HCT116 (cell line): ENCODE measurements around the gene CASZ1. TPM values are rescaled to one million over a fixed set of nuclear protein-coding genes. Genes with fewer than 3 reads are reported as not detected.

Experiments
- ATAC-seq: fragments of 200-7000 bp; cut with Tn5 transposase; 2 replicates; pipeline ENCODE4 v1.9.1; 2020; ENCODE audit warnings: mild to moderate bottlenecking, moderate library complexity
- BruUV-seq: library from RNA; stranded (reverse); fragments of 400-500 nt; replicated peaks from 2 replicates; lab custom pipeline; 2021; lab: Mats Ljungman, UMichigan
- CTCF ChIA-PET: fragments of 300-600 bp; sonication (Branson Sonifier 250); formaldehyde crosslinking; loops from one replicate; lab custom pipeline; 2021; ENCODE audit warnings: antibody characterized with exemption; lab: Charles Lee
- POLR2A ChIA-PET: fragments of 300-600, 350-600 bp; sonication (Branson Sonifier 250); formaldehyde crosslinking; loops from one replicate; lab custom pipeline; 2021; ENCODE audit warnings: antibody characterized with exemption; lab: Charles Lee
- RAD21 ChIA-PET, 2 experiments: fragments of 300-600 bp; sonication (Branson Sonifier 250); formaldehyde crosslinking; loops; one replicate each; lab custom pipeline; 2023; ENCODE audit warnings: low total read pairs in 2 of 2; ENCODE audit not compliant: uncharacterized antibody in 2 of 2, unreplicated experiment in 2 of 2, low non-redundant PET in 1 of 2; lab: Charles Lee
- DNase-seq: peaks from one replicate; pipeline ENCODE4 v3.0.0-alpha.2; 2010; ENCODE audit warnings: low read depth, low spot score
- H2AFZ ChIP-seq: fragments of 200-600 bp; shearing (Covaris generic), sonication (generic); 2 replicates; pipeline ENCODE4 v1.6.1; 2017; ENCODE audit warnings: low read depth, mixed run types, mixed read lengths, antibody characterized with exemption, low read length; ENCODE audit not compliant: poor library complexity, severe bottlenecking
- H3K27ac ChIP-seq: 2 replicates; pipeline ENCODE4 v1.5.1; 2012; ENCODE audit warnings: low read depth, low read length
- H3K27me3 ChIP-seq: fragments of 200-600 bp; sonication (generic); 2 replicates; pipeline ENCODE4 v1.6.1; 2016; ENCODE audit warnings: mixed run types, low read length, mixed read lengths; ENCODE audit not compliant: insufficient read depth
- H3K36me3 ChIP-seq, 2 experiments: fragments of 200-500 bp in 1 of 2; fragments of 200-600 bp in 1 of 2; sonication (Bioruptor generic) in 1 of 2; sonication (generic) in 1 of 2; 2 replicates each; pipeline versions ENCODE4 v1.5.1 to v1.6.1; 2014 to 2016; ENCODE audit warnings: low read length in 2 of 2, inconsistent platforms in 1 of 2, mixed read lengths in 1 of 2, mixed run types in 1 of 2; ENCODE audit not compliant: insufficient read depth in 2 of 2, control insufficient read depth in 1 of 2
- H3K4me1 ChIP-seq, 2 experiments: fragments of 200-600 bp in 1 of 2; sonication (generic) in 1 of 2; 2 replicates each; pipeline versions ENCODE4 v1.5.1 to v1.6.1; 2012 to 2017; ENCODE audit warnings: low read length in 2 of 2, inconsistent platforms in 1 of 2, mild to moderate bottlenecking in 1 of 2, mixed read lengths in 1 of 2, mixed run types in 1 of 2, moderate library complexity in 1 of 2; ENCODE audit not compliant: insufficient read depth in 2 of 2, control insufficient read depth in 1 of 2
- H3K4me2 ChIP-seq: fragments of 200-600 bp; sonication (generic); 2 replicates; pipeline ENCODE4 v1.6.1; 2017; ENCODE audit warnings: mixed run types, low read length, mixed read lengths
- H3K4me3 ChIP-seq, 2 experiments: fragments of 200-600 bp in 1 of 2; sonication (generic) in 1 of 2; replicated peaks in 1 of 2; 2 replicates each; pipeline ENCODE4 v1.5.1; 2011 to 2016; ENCODE audit warnings: low read length in 2 of 2, control low read depth in 1 of 2, low read depth in 1 of 2, mild to moderate bottlenecking in 1 of 2, mixed read lengths in 1 of 2, mixed run types in 1 of 2
- H3K79me2 ChIP-seq: fragments of 200-600 bp; sonication (generic); 2 replicates; pipeline ENCODE4 v1.6.1; 2017; ENCODE audit warnings: mild to moderate bottlenecking, mixed run types, low read length, moderate library complexity, mixed read lengths; ENCODE audit not compliant: insufficient read depth
- H3K9ac ChIP-seq: fragments of 200-600 bp; sonication (generic); 2 replicates; pipeline ENCODE4 v1.6.1; 2016; ENCODE audit warnings: low read length, mixed read lengths
- H3K9me2 ChIP-seq: fragments of 200-600 bp; sonication (generic), shearing (Covaris generic); 2 replicates; pipeline ENCODE4 v1.6.1; 2017; ENCODE audit warnings: mixed run types, mild to moderate bottlenecking, moderate library complexity; ENCODE audit not compliant: insufficient read depth
- H3K9me3 ChIP-seq, 2 experiments: fragments of 200-500 bp in 1 of 2; fragments of 200-600 bp in 1 of 2; sonication (Bioruptor generic) in 1 of 2; sonication (generic) in 1 of 2; 2 replicates each; pipeline ENCODE4 v1.6.1; 2014 to 2017; ENCODE audit warnings: low read length in 2 of 2, mixed read lengths in 2 of 2, inconsistent platforms in 1 of 2, low read depth in 1 of 2, mild to moderate bottlenecking in 1 of 2, mixed run types in 1 of 2, moderate library complexity in 1 of 2; ENCODE audit not compliant: control insufficient read depth in 1 of 2, insufficient read depth in 1 of 2
- H4K20me1 ChIP-seq: fragments of 200-600 bp; sonication (generic), shearing (Covaris generic); 2 replicates; pipeline ENCODE4 v1.6.1; 2017; ENCODE audit warnings: mixed run types, mild to moderate bottlenecking, moderate library complexity; ENCODE audit not compliant: insufficient read depth
- CBX3 ChIP-seq: IDR thresholded peaks from 2 replicates; pipeline ENCODE4 v1.6.1; 2012; ENCODE audit warnings: low read depth
- CEBPB ChIP-seq: IDR thresholded peaks from 2 replicates; pipeline ENCODE4 v1.6.1; 2012; ENCODE audit warnings: low read depth
- CTCF ChIP-seq, 3 experiments: fragments of 200-600 bp in 1 of 3; sonication (generic) in 1 of 3; IDR thresholded peaks in 2 of 3; conservative IDR thresholded peaks in 1 of 3; 2 replicates each; pipeline ENCODE4 v1.5.1; 2012 to 2017; ENCODE audit warnings: low read depth in 2 of 3, low read length in 2 of 3, antibody characterized with exemption in 1 of 3, borderline replicate concordance in 1 of 3, control low read depth in 1 of 3, mild to moderate bottlenecking in 1 of 3, mixed read lengths in 1 of 3, mixed run types in 1 of 3, moderate library complexity in 1 of 3; ENCODE audit not compliant: insufficient read depth in 1 of 3
- EZH2 ChIP-seq: fragments of 200-600 bp; sonication (generic); IDR thresholded peaks from 2 replicates; pipeline ENCODE4 v1.6.1; 2017; ENCODE audit warnings: antibody characterized with exemption, mixed run types
- EZH2phosphoT487 ChIP-seq: fragments of 200-600 bp; IDR thresholded peaks from 2 replicates; pipeline ENCODE4 v1.6.1; 2018; ENCODE audit warnings: antibody characterized with exemption, borderline replicate concordance
- FOSL1 ChIP-seq: IDR thresholded peaks from 2 replicates; pipeline ENCODE4 v1.6.1; 2012; ENCODE audit warnings: low read depth
- JUND ChIP-seq: IDR thresholded peaks from 2 replicates; pipeline ENCODE4 v1.6.1; 2012
- POLR2AphosphoS5 ChIP-seq: IDR thresholded peaks from 2 replicates; pipeline ENCODE4 v1.6.1; 2011; ENCODE audit warnings: mild to moderate bottlenecking, low read depth, low read length, moderate library complexity
- SP1 ChIP-seq: IDR thresholded peaks from 2 replicates; pipeline ENCODE4 v1.6.1; 2012; ENCODE audit warnings: low read depth
- SRF ChIP-seq: IDR thresholded peaks from 2 replicates; pipeline ENCODE4 v1.6.1; 2012; ENCODE audit warnings: low read depth
- TCF7L2 ChIP-seq: IDR thresholded peaks from 2 replicates; pipeline ENCODE4 v1.7.0; 2011; ENCODE audit warnings: borderline replicate concordance, inconsistent platforms; ENCODE audit not compliant: insufficient read depth, insufficient read length; ENCODE audit errors: extremely low read depth
- YY1 ChIP-seq: IDR thresholded peaks from 2 replicates; pipeline ENCODE4 v1.6.1; 2011; ENCODE audit warnings: low read length, low read depth, moderate library complexity, mild to moderate bottlenecking; ENCODE audit not compliant: insufficient replicate concordance; ENCODE audit errors: extremely low read depth
- ZNF274 ChIP-seq: fragments of 200-500 bp; sonication (Bioruptor generic); IDR thresholded peaks from 2 replicates; pipeline ENCODE4 v1.6.1; 2014; ENCODE audit warnings: mild to moderate bottlenecking, low read depth, low read length, inconsistent platforms
- intact Hi-C: fragments of 100-400 bp; cut with micrococcal nuclease; formaldehyde crosslinking; loops from 2 replicates; pipeline ENCODE4 v1.10.0; 2022
- total RNA-seq: library from RNA; stranded (reverse); gene quantifications from one replicate; pipeline ENCODE4 v1.2.1, GENCODE V29; 2021; ENCODE audit not compliant: unreplicated experiment
- TF ChIP-seq, protein P1 (sequence below): IDR thresholded peaks from 2 replicates; pipeline ENCODE4 v1.6.1; 2012
- TF ChIP-seq, protein P2 (sequence below): IDR thresholded peaks from 2 replicates; pipeline ENCODE4 v1.6.1; 2011; ENCODE audit warnings: mild to moderate bottlenecking, low read length, moderate library complexity; ENCODE audit not compliant: insufficient replicate concordance; ENCODE audit errors: extremely low read depth

CASZ1 gene
- total RNA-seq, 1 experiment from 2014 or later = 7.7 TPM

GRCh38 chr1:10812387-10812915 is 16.0 kb upstream of the CASZ1 start:
- no peaks in the 10 kb centered on the region for H3K36me3 ChIP-seq
- peaks cover 12% of the 10 kb centered on the region; the same call in 1 of the 2 replicates for H3K27me3 ChIP-seq
- no peak overlapping the region for H3K4me3 ChIP-seq
- no peaks in the 10 kb centered on the region for H3K9me3 ChIP-seq
- TF ChIP-seq EZH2 (no peak), CBX3 (no peak), FOSL1 (no peak), SRF (no peak), TCF7L2 (no peak), EZH2phosphoT487 (no peak)
- TF ChIP-seq, protein P1, sequence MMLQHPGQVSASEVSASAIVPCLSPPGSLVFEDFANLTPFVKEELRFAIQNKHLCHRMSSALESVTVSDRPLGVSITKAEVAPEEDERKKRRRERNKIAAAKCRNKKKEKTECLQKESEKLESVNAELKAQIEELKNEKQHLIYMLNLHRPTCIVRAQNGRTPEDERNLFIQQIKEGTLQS = no peak
- TF ChIP-seq, protein P2, sequence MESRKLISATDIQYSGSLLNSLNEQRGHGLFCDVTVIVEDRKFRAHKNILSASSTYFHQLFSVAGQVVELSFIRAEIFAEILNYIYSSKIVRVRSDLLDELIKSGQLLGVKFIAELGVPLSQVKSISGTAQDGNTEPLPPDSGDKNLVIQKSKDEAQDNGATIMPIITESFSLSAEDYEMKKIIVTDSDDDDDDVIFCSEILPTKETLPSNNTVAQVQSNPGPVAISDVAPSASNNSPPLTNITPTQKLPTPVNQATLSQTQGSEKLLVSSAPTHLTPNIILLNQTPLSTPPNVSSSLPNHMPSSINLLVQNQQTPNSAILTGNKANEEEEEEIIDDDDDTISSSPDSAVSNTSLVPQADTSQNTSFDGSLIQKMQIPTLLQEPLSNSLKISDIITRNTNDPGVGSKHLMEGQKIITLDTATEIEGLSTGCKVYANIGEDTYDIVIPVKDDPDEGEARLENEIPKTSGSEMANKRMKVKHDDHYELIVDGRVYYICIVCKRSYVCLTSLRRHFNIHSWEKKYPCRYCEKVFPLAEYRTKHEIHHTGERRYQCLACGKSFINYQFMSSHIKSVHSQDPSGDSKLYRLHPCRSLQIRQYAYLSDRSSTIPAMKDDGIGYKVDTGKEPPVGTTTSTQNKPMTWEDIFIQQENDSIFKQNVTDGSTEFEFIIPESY = no peak
- H3K9me2 ChIP-seq = no peaks in the 10 kb centered on the region
- no peak overlapping the region for H3K27ac ChIP-seq
- H2AFZ ChIP-seq = no peak overlapping the region
- H3K4me2 ChIP-seq = no peak overlapping the region
- intact Hi-C loops = no loop called here
- ATAC-seq (no peak), DNase-seq (no peak)
- no peak overlapping the region for H3K9ac ChIP-seq
- ChIA-PET POLR2A (no interaction called here), RAD21 (no interaction called here), CTCF (no interaction called here)
- no peaks in the 10 kb centered on the region for H3K4me1 ChIP-seq
- H3K79me2 ChIP-seq = no peaks in the 10 kb centered on the region
- no TSS peak for BruUV-seq
- H4K20me1 ChIP-seq = no peaks in the 10 kb centered on the region

DNA sequence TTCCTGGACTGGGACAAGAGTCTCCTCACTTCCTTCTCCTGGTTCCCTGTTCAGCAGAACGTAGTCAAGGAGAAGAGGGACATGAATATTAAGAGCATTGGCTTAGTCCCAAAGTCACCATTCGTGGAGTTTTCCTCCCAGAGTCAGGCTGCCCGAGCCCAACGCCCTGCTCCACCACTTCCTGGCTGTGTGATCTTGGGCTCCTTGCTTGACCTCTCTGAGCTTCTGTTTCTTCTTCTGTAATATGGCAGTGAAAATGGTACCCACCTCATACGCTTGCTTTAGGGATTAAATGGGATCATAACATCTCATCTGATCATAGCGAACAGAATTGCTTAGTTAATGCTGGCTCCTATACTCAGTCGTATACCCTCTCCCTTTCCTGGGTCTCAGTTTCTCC is 12.0 kb upstream of the CASZ1 start:
- RAD21 ChIA-PET = no interaction called here

More for the DNA sequence above, 12.0 kb upstream of the CASZ1 start:
- H3K4me2 ChIP-seq = no peak overlapping the region
- peaks cover 8 to 14% of the 10 kb centered on the region in 2 experiments for H3K4me1 ChIP-seq
- TF ChIP-seq ZNF274 = no peak
- TF ChIP-seq, protein P1 = no peak
- no peak for TF ChIP-seq SP1
- no peak for TF ChIP-seq YY1
- TF ChIP-seq POLR2AphosphoS5 = no peak
- TF ChIP-seq JUND = no peak
- no peak for TF ChIP-seq EZH2phosphoT487
- TF ChIP-seq CTCF (IDR thresholded peaks at IDR 0.05 in 2 of 3, conservative IDR thresholded peaks at IDR 0.05 in 1 of 3; ENCODE audit: borderline replicate concordance in 1 of 3, insufficient read depth in 1 of 3, low read depth in 2 of 3, low read length in 2 of 3) = no peak
- no peak for TF ChIP-seq SRF
- no peak for TF ChIP-seq CEBPB
- TF ChIP-seq FOSL1 = no peak
- no peak for TF ChIP-seq CBX3
- TF ChIP-seq TCF7L2 = no peak
- DNase-seq (no peak), ATAC-seq (no peak)
- intact Hi-C loops = no loop called here
- H3K27ac ChIP-seq = no peak overlapping the region
- no peaks in the 10 kb centered on the region for H3K9me2 ChIP-seq
- ChIA-PET POLR2A (no interaction called here), CTCF (no interaction called here)
- H4K20me1 ChIP-seq = no peaks in the 10 kb centered on the region
- H3K9ac ChIP-seq = no peak overlapping the region
- H3K9me3 ChIP-seq = no peaks in the 10 kb centered on the region
- H3K4me3 ChIP-seq = no peak overlapping the region
- peaks cover 12% of the 10 kb centered on the region; the same call in 1 of the 2 replicates for H3K27me3 ChIP-seq
- no peaks in the 10 kb centered on the region for H3K36me3 ChIP-seq
- H3K79me2 ChIP-seq = no peaks in the 10 kb centered on the region
- H2AFZ ChIP-seq = no peak overlapping the region
- BruUV-seq = no TSS peak
